Heart left ventricle (tissue), 13 donors: ENCODE data around the gene SYAP1.

ENCODE experiments used
- POLR2A ChIP-seq, 2 donors: fragments of 450-650 bp; IDR thresholded peaks; one replicate each; pipeline ENCODE4 v1.6.1; 2017; ENCODE audit warnings: antibody characterized with exemption in 2 of 2, mild to moderate bottlenecking in 2 of 2, moderate library complexity in 2 of 2
- TF ChIP-seq, protein P1 (sequence below), 12 donors: fragments of 200-600 bp; sonication (generic) in 4 of 12; IDR thresholded peaks; one replicate each; pipeline versions ENCODE4 v1.5.0 to v1.8.0; 2018 to 2022; ENCODE audit warnings: antibody characterized with exemption in 12 of 12, mild to moderate bottlenecking in 5 of 12
- donor health status: ischemic (EF 13 %, LVEDD 7.1; RV severe dilation, severe dysfunction).
- donor health status: DM: no; HTN: yes; CAD: no.
- donor health status: DM: no; HTN: no; CAD: no.
- donor health status: ischemic (EF 25% LVEDD 6.9; RV normal size, moderate dysfunction).
- donor health status: ischemic (EF 25% LVEDD 5.7; RV mildly dilated, moderate dysfunction).
- donor health status: ischemic (EF 35%, LVEDD 5.7; RV mildly dilated, moderate dysfunction).
- donor health status: nonischemic (EF 11% LVEDD 7.7; RV severe dilation, severe dysfunction).
- donor health status: DM: yes; HTN: yes; CAD: no.
- donor health status: PGD.
- donor health status: ischemic (EF 29% LVEDD 5.4; RV normal size, mild dysfunction).
- donor health status: nonischemic (EF 23%, LVEDD 6.1; RV moderate dilation, normal function).

DNA sequence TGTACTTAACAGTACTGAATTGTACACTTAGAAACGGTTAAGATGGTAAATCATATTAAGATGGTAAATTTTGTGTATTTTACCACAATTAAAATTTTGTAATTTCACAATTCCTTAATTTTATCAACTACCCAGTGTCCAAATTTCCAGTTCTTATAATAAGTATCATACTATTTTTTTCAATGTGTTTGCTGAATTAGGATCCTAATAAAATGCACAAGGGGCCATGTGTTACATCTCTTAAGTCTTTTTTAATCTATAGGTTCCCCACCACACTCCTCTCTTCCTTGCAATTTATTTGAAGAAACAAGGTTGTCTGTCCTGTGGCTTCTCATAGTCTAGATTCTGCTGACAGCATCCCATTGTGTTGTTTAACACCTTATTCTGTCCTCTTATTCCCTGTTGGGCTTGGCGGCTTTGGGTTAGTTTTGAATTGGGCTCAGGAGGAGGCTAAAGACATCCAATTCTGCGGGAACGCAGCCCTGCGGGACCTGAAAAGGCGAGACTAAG is 533 bp upstream of the SYAP1 start:
- TF ChIP-seq, protein P1, sequence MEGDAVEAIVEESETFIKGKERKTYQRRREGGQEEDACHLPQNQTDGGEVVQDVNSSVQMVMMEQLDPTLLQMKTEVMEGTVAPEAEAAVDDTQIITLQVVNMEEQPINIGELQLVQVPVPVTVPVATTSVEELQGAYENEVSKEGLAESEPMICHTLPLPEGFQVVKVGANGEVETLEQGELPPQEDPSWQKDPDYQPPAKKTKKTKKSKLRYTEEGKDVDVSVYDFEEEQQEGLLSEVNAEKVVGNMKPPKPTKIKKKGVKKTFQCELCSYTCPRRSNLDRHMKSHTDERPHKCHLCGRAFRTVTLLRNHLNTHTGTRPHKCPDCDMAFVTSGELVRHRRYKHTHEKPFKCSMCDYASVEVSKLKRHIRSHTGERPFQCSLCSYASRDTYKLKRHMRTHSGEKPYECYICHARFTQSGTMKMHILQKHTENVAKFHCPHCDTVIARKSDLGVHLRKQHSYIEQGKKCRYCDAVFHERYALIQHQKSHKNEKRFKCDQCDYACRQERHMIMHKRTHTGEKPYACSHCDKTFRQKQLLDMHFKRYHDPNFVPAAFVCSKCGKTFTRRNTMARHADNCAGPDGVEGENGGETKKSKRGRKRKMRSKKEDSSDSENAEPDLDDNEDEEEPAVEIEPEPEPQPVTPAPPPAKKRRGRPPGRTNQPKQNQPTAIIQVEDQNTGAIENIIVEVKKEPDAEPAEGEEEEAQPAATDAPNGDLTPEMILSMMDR (IDR thresholded peaks at IDR 0.05) = no peak
- TF ChIP-seq POLR2A (IDR thresholded peaks at IDR 0.05) = no peak
